Panc1 (cell line): ENCODE measurements around the gene PSMD13. TPM values are rescaled to one million over a fixed set of nuclear protein-coding genes. Genes with fewer than 3 reads are reported as not detected.

Experiments used
- ATAC-seq: fragments of 200-7000 bp; cut with Tn5 transposase; 2 replicates; pipeline ENCODE4 v1.9.1; 2020; ENCODE audit warnings: mild to moderate bottlenecking, moderate library complexity
- BruUV-seq: library from RNA; stranded (reverse); fragments of 400-500 nt; replicated peaks from 2 replicates; lab custom pipeline; 2021; lab: Mats Ljungman, UMichigan
- CTCF ChIA-PET: fragments of 300-600 bp; sonication (Branson Sonifier 250); formaldehyde crosslinking; loops from one replicate; lab custom pipeline; 2022; ENCODE audit warnings: antibody characterized with exemption; lab: Charles Lee
- POLR2A ChIA-PET: fragments of 300-600 bp; sonication (Branson Sonifier 250); formaldehyde crosslinking; loops from one replicate; lab custom pipeline; 2022; ENCODE audit warnings: antibody characterized with exemption; lab: Charles Lee
- DNase-seq: peaks from one replicate; pipeline ENCODE4 v3.0.0-alpha.2; 2010; ENCODE audit warnings: low read depth, low spot score
- H3K27ac ChIP-seq: 2 replicates; pipeline ENCODE4 v1.5.1; 2011; ENCODE audit warnings: mild to moderate bottlenecking, low read length, inconsistent platforms
- H3K27me3 ChIP-seq: fragments of 200-500 bp; sonication (Bioruptor generic); 2 replicates; pipeline ENCODE4 v1.6.0; 2014; ENCODE audit warnings: low read length, inconsistent platforms; ENCODE audit not compliant: control insufficient read depth, insufficient read depth
- H3K36me3 ChIP-seq: fragments of 200-500 bp; sonication (Bioruptor generic); 2 replicates; pipeline ENCODE4 v1.5.1; 2014; ENCODE audit warnings: inconsistent platforms, mild to moderate bottlenecking, low read length, moderate library complexity; ENCODE audit not compliant: control insufficient read depth, insufficient read depth
- H3K4me1 ChIP-seq: 2 replicates; pipeline ENCODE4 v1.5.1; 2011; ENCODE audit warnings: inconsistent platforms, mild to moderate bottlenecking, low read length, moderate library complexity; ENCODE audit not compliant: control insufficient read depth, insufficient read depth
- H3K4me3 ChIP-seq, 2 experiments: 2 replicates each; pipeline ENCODE4 v1.5.1; 2011 to 2012; ENCODE audit warnings: low read depth in 2 of 2, low read length in 2 of 2, mild to moderate bottlenecking in 2 of 2, inconsistent platforms in 1 of 2, moderate library complexity in 1 of 2
- H3K9me3 ChIP-seq: fragments of 200-500 bp; sonication (Bioruptor generic); 2 replicates; pipeline ENCODE4 v1.5.1; 2014; ENCODE audit warnings: low read depth, mild to moderate bottlenecking, inconsistent platforms, low read length, moderate library complexity; ENCODE audit not compliant: control insufficient read depth, insufficient read depth
- CTCF ChIP-seq: fragments of 450-650 bp; IDR thresholded peaks from 2 replicates; pipeline ENCODE4 v1.5.1; 2017; ENCODE audit warnings: mild to moderate bottlenecking
- POLR2AphosphoS5 ChIP-seq: IDR thresholded peaks from 2 replicates; pipeline ENCODE4 v1.6.1; 2012; ENCODE audit warnings: mild to moderate bottlenecking, low read depth, low read length, moderate library complexity
- SIN3A ChIP-seq: IDR thresholded peaks from 2 replicates; pipeline ENCODE4 v1.6.1; 2012; ENCODE audit warnings: low read depth, mild to moderate bottlenecking, low read length, moderate library complexity, borderline replicate concordance; ENCODE audit not compliant: insufficient read depth
- TCF7L2 ChIP-seq: IDR thresholded peaks from 2 replicates; pipeline ENCODE4 v1.6.1; 2011; ENCODE audit warnings: mild to moderate bottlenecking, low read depth, low read length, inconsistent platforms
- in situ Hi-C: cut with HindIII; loops from 2 replicates; pipeline ENCODE4 v1.10.0; 2016; ENCODE audit warnings: low sequenced_read_pairs, low pct_unique_long_range_greater_than_20kb
- intact Hi-C: fragments of 100-400 bp; cut with micrococcal nuclease; formaldehyde crosslinking; loops from one replicate; pipeline ENCODE4 v1.10.0; 2022; ENCODE audit not compliant: unreplicated experiment
- total RNA-seq: library from RNA; stranded (reverse); gene quantifications from one replicate; pipeline ENCODE4 v1.2.1, GENCODE V29; 2021; ENCODE audit not compliant: unreplicated experiment
- TF ChIP-seq, protein P1 (sequence below), 2 experiments: IDR thresholded peaks; 2 replicates each; pipeline ENCODE4 v1.6.1; 2011 to 2012; ENCODE audit warnings: low read depth in 2 of 2, control low read depth in 1 of 2, low read length in 1 of 2, mild to moderate bottlenecking in 1 of 2, moderate library complexity in 1 of 2; ENCODE audit not compliant: insufficient read depth in 1 of 2

Gene PSMD13
- total RNA-seq, 1 experiment from 2014 or later = 271 TPM

DNA sequence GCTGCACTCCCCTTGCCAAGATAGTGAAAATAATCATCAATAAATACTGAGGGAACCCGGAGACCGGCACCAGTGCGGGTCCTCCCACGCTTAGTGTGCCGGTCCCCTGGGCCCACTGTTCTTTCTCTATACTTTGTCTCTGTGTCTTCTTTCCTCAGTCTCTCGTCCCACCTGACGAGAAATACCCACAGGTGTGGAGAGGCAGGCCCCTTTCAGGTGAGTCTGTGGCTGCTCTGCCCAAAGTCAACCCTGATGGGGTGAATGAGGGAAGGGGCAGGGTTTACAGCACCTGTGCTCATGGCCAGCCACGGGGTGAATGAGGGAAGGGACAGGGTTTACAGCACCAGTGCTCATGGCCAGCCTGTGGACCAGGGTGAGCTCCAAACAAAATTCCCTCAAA is 34.3 kb upstream of the PSMD13 start:
- Histone ChIP-seq H3K9me3 (no peaks in the 10 kb centered on the region), H3K27me3 (no peaks in the 10 kb centered on the region), H3K27ac (no peak overlapping the region), H3K4me3 (no peak overlapping the region), H3K4me1 (peaks cover 12% of the 10 kb centered on the region), H3K36me3 (no peaks in the 10 kb centered on the region; the same call in 1 of the 2 replicates)
- TF ChIP-seq, protein P1, sequence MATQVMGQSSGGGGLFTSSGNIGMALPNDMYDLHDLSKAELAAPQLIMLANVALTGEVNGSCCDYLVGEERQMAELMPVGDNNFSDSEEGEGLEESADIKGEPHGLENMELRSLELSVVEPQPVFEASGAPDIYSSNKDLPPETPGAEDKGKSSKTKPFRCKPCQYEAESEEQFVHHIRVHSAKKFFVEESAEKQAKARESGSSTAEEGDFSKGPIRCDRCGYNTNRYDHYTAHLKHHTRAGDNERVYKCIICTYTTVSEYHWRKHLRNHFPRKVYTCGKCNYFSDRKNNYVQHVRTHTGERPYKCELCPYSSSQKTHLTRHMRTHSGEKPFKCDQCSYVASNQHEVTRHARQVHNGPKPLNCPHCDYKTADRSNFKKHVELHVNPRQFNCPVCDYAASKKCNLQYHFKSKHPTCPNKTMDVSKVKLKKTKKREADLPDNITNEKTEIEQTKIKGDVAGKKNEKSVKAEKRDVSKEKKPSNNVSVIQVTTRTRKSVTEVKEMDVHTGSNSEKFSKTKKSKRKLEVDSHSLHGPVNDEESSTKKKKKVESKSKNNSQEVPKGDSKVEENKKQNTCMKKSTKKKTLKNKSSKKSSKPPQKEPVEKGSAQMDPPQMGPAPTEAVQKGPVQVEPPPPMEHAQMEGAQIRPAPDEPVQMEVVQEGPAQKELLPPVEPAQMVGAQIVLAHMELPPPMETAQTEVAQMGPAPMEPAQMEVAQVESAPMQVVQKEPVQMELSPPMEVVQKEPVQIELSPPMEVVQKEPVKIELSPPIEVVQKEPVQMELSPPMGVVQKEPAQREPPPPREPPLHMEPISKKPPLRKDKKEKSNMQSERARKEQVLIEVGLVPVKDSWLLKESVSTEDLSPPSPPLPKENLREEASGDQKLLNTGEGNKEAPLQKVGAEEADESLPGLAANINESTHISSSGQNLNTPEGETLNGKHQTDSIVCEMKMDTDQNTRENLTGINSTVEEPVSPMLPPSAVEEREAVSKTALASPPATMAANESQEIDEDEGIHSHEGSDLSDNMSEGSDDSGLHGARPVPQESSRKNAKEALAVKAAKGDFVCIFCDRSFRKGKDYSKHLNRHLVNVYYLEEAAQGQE (IDR thresholded peaks at IDR 0.05; ENCODE audit: insufficient read depth in 1 of 2, low read depth in 2 of 2, low read length in 1 of 2) = no peak
- TF ChIP-seq SIN3A = no peak
- no peak for TF ChIP-seq TCF7L2
- TF ChIP-seq POLR2AphosphoS5 = no peak
- TF ChIP-seq CTCF = no peak
- ChIA-PET POLR2A (no interaction called here), CTCF (no interaction called here)
- DNase-seq (no peak), ATAC-seq (no peak)
- in situ Hi-C loops (no loop called here), intact Hi-C loops (no loop called here)
- no TSS peak for BruUV-seq

- TF ChIP-seq POLR2AphosphoS5 = peak; percentile 24
- TF ChIP-seq CTCF = no peak
- TF ChIP-seq TCF7L2 = no peak
- H3K9me3 ChIP-seq = no peaks in the 10 kb centered on the region
- peaks cover 4% of the 10 kb centered on the region; the same call in 1 of the 2 replicates for H3K36me3 ChIP-seq
- intact Hi-C loops (no loop called here), in situ Hi-C loops (no loop called here)
- no peak for DNase-seq
- H3K4me1 ChIP-seq = peaks cover 12% of the 10 kb centered on the region
- CTCF ChIA-PET = no interaction called here
- no peak overlapping the region for H3K4me3 ChIP-seq
- POLR2A ChIA-PET = interaction anchor here (0.6 kb wide), 1 partner anchor 48 kb away, joined by 3 read pairs; no protein-coding TSS in a partner anchor
- no TSS peak for BruUV-seq
- no peaks in the 10 kb centered on the region for H3K27me3 ChIP-seq
- H3K27ac ChIP-seq = no peak overlapping the region
- no peak for ATAC-seq
Observed at GRCh38 chr11:203056-203944, 33.5 kb upstream of the PSMD13 start.
